OCI-LY7 (cell line): ENCODE measurements around the gene KCNJ14.

ENCODE experiments used
- CTCF ChIP-seq: fragments of 200-600 bp; sonication (generic); conservative IDR thresholded peaks from 2 replicates; pipeline ENCODE4 v1.5.1; 2014; ENCODE audit warnings: mild to moderate bottlenecking, antibody characterized with exemption, low read length, moderate library complexity, mixed read lengths
- EZH2phosphoT487 ChIP-seq: fragments of 200-600 bp; sonication (generic); IDR thresholded peaks from 2 replicates; pipeline ENCODE4 v1.6.1; 2018; ENCODE audit warnings: low read depth, borderline replicate concordance, mild to moderate bottlenecking, mixed run types, antibody characterized with exemption, low read length, moderate library complexity, mixed read lengths

- TF ChIP-seq EZH2phosphoT487 (no peak), CTCF (no peak)
These were observed 39.6 kb upstream of the KCNJ14 start for GRCh38 chr19:48415806-48416221.
